NCI-H446 (cell line): ENCODE results near the gene CELF4.

Experiments
- DNase-seq, 2 experiments: peaks; one replicate each; lab custom pipeline; 2025; lab: John Stamatoyannopoulos, UW

The CELF4 gene

DNA sequence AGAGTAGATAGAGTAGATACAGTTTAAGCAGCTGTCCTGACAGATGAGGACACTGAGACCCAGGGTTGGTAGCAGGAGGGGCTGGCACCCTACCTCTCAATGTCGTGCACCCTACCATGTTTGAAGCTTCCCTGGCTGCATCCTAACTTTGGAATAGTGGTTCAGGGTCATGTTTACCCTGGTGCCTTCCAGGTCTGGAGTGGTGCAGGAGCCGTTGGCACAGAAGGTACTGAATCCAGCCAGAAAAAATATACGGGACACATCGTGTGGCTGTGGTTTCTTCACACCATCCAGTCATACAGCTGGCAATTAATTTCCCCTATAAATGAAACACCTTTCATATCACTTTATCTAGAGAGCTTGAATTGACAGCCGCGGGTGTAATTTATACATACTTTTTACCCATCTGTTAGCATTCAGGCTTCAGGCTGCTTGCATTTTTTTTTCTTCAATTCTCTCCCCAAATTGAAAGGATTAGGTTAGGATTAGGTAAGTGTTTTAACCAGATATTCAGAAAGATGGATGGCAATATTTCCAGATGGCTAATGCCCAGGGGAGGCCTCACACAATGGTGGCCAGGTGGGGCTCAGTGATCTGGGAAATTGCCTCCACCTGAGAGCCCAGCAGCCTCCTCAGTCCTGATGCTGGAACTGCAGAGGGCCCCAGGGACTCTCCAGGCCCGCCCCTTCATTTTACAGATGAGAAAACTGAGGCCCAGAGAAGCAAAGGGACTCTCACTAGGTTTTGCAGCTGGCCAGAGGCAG lies 127.0 kb downstream of the CELF4 start:
- DNase-seq = no peak

DNA sequence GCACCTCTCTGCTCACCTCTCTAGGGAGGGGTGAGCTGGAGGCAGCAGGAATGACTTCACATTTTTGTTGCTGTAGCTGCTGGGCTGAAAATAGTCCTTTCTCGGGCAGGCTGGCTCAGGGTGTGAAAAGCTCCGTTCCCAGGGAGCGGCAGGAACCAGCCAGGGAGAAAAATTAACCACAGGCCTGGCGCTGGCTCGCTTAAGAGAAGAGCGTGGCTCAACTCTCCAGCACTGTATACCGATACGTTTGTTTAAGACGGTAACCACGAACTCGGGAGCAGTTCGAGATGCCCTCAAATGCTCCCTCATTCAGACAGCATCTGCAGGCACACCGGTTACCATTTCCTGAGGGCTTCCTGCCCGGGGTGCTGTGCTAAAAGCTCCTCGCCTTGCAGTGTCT lies 129.6 kb downstream of the CELF4 start:
- no peak for DNase-seq

DNA sequence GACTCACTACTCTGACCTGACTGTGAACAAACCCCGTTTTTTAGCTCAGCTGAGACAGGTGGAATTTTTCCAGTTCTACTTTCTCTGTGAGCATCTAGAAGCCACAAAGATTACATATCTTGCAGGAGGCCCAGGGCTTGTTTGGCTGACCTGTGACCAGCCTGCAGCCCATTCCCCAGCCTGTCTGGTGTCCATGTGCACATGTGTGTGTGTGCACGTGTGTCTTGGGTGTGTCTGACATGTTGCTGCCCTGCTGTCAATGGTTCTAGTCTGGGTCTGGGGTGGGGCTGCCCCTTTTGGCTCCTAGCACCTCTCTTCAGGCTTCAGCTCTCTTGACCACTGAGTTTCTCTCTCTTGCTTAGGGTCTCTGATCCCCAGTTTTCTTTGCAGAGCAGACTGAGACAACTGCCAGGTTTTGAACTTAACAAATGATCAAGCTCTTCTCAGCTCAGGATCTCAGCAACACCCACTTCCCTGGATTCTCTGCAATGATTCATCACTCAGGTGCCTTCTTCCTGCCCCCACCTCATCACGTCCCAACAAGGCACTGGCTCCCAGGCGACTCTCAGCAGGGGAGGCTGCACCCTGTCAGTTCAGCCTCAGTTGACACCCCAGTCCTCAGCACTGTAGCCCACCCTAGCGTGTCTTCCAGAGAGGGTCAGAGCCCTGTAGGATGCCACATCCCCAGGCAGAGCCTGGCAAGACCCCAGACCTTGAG lies 130.3 kb downstream of the CELF4 start:
- DNase-seq = no peak

DNA sequence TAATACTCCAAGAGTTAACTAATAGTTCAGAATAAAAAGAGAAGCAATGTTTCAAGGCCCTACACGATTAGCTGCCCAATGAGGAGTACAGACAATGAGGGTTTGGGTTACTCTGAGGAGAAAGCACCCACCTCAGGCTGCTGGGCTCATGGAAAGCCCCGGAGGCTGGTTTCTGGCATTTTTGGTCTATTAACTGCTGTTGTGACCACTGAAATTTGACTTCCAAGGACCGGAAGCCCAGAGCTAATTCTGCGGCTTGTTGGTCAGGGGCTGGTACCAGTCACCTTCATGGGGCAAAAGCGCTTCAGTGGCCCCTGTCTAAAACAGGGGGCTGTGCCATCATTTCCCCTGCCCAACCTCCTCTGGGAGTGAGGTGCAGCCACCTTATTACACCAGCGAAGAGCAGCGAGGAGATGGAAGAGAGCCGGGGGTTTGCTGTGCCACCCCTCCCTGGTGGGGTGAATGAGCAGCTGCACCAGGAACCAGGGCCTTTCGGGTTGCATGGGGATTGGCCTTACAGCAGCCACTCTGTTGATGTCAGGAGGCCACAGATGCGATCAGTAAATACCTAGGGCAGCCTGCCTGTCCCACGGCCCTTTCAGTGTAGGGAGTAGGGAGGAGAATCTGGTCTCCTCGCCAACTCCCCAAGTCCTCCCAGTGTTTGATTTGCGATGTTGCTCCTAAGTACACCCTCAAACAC lies 131.3 kb downstream of the CELF4 start:
- DNase-seq = no peak

- DNase-seq = no peak
Measured at GRCh38 chr18:37432436-37433195, 133.0 kb downstream of the CELF4 start.

GRCh38 chr18:37430357-37431076 lies 135.1 kb downstream of the CELF4 start:
- no peak for DNase-seq

GRCh38 chr18:37429791-37430190 lies 135.8 kb downstream of the CELF4 start:
- no peak for DNase-seq

DNA sequence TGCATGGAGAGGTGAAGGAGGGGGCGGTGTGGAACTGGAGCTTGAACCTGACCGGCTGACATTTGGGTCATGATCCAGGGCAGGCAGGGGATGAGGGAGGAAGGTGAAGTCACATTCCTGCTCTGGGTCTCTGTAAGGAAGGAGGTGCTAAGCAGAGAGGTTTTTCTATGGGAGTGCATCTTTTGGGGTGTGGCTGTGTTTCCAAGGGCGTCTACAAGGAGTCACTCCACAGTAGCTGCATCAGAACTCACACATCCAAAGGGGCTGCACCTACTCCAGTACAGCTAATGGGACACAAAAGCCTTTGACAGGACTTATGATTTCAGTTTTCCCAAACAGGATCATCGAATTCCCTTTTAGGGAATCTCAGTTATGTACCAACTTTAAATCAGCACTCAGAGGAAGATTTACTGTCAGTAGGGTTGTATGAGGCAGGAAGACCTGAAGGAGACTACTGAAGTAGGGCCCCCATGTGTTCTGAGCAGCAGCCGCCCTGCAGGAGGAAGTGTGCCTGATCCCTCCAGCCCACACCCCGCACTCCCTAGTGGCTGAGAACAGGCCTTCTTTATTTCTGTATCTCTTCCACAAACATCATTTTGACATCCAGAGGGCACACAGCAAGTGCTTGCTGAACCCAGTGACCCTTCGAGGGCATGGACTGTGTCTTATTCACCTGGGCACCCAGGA lies 137.2 kb downstream of the CELF4 start:
- no peak for DNase-seq

DNA sequence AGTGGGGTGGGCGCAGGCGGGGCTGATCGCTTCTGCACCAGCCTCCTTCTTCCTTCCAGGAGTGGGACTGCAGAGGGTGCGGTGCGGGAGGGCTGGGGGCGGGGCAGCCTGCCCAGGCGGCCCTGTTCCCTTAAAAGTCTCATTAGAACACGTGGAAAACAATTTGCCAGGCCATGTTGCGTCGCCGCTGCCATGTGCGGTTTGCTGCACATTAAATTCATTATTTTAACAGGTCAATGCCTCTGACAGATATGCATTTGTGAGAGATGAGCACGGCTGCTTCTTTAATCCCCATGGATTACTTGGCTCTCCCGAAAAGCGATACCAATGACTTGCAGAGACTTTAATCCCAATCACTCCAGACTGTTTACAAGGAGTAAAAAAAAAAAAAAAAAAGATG lies 139.0 kb downstream of the CELF4 start:
- DNase-seq = no peak

- no peak for DNase-seq
Measured at GRCh38 chr18:37425222-37425621, 140.4 kb downstream of the CELF4 start.

DNA sequence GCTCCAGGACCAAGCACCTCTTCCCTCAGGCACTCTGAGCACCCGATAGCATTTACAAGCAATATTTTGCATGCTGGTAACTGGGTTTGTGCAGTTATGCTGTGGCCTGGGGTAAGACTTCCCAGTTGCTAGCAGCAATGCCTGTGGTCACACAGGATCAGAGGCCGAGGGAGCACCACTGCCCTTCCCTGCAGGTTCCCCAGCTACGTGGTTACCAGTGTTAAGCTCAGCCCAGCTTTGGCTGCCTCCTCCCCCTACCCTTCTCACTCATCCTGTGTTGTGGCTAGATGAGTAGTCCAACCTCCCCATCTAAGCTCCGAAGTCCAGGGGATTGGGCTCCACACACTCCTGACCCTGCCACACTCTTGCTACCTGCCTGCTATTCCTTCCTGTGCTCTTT lies 141.1 kb downstream of the CELF4 start:
- DNase-seq = no peak

DNA sequence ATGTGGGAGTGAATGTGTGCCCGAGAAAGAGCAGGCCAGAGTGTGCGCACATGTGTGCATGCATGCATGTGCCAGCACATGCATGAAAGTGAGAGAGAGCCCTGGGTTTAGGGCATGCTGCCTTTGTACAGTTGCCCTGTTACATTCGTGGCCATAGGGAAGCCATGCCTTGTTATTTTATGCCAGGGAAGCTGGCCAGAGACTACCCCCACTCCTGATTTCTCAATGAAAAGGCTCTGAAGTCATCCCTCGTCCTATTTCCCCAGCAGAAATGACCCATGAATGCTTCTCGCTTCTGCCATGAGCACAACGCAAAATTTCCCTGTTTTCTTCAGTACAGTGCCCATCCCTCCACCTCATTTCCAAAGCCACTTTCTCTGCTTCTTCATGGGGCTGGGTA lies 143.0 kb downstream of the CELF4 start:
- no peak for DNase-seq

GRCh38 chr18:37422116-37422515 lies 143.5 kb downstream of the CELF4 start:
- no peak for DNase-seq

DNA sequence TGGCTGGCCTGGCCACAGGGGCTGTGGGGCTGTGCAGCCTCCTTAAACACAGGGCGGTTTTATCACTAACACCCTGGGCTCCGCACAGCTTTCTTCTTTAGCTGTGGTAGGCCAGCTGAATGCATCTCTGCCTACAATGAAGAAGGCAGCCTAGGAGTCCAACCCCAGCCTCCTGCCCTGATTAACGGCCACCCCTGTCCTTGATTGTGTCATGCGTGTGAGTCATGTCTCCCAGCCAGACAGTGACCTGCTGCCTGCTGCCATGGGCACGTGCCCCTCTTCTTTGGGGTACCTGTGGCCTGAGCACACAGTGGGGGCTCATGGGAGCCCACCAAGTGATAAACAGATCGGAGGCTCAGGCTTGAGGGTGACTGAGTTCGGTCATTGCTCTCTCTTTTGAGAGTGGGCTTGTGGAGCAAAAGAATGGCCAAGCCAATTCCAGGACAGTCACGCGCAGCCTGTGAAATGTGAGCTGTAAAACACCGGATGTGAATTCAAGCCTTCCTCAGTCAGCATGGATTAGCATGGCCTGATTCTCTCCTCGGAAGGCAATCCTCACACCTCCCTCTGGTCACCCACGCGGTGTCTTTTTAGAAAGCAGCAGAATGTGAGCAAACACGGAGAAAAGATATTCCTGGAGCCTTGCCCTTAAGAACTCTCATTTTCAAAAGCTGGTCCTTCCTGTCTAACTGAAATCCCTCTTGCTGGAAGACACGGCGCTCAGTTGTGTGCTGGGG lies 144.1 kb downstream of the CELF4 start:
- no peak for DNase-seq

DNA sequence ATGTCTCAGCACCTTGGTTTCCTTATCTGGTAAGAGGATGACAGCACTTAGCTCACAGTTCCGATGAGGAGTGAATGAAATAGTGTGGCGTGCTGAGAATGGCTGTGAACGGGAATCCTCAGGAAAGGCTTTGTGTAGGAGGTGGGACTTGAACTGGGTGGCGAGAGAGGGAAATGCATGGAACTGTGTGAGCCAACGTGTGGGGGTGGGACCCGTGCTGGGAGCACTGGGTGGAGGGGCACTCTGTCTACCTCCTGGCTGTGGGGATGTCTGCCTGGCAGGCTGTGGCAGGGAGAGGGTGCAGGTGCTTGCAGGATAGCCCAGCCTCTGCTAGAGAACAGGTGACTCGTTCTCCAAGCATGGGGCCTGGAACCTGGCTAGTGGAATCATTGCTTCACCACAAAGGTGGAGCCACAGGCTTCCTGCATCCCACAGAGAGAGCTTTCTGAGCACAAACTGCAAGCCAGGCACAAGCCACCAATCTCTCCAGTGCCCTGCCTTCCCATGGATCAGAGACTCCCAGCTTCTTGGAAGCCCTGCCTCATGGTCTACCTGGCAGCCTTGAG lies 145.2 kb downstream of the CELF4 start:
- no peak for DNase-seq

DNA sequence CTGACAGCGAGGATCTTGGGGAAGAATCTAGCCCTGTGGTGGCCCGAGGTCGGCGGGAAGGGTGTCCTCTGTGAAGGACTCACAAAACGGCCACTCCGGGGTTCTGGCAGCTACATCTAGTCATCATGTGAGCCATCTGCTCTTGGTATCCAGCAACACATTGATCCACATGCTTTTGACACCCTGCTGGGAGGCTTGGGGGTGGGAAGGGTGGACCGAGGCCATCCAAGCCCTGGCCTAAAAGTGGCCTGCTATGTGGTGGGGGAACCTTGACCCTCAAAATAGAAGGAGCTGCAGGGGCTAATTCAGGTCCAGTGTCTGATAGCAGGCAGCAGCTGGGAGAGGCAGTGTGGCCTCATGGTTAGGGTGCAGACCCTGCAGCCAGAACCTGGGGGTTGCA lies 145.7 kb downstream of the CELF4 start:
- no peak for DNase-seq

DNA sequence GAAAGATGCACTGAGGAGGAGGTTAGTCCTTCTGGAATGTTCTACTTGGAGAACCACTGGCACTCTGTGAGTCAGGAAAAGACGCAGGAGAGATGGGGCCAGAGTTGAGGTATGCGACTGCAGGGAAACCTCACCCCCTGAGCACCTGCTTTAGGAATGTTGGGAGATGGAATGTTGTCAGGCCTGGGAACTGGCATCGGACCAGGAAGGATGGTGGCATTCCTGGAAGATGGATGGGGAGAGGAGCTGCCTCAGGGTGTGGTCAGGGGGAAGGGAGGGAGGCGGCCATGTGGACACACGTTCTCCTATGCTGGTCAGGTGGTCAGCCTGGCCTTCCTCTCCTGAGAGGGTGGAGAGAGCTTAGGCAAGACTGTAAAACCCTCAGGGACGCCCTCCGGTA lies 146.3 kb downstream of the CELF4 start:
- DNase-seq = no peak

GRCh38 chr18:37414816-37415215 lies 150.8 kb downstream of the CELF4 start:
- no peak for DNase-seq

- no peak for DNase-seq
Measured at GRCh38 chr18:37412829-37413228, 152.8 kb downstream of the CELF4 start.

- DNase-seq = no peak
Measured at GRCh38 chr18:37412333-37412732, 153.3 kb downstream of the CELF4 start.
